Measurements from ENCODE around the gene COG5. TPM values are rescaled to one million over a fixed set of nuclear protein-coding genes. Genes with fewer than 3 reads are reported as not detected.

COG5 gene
- total RNA-seq, 1 donor: 53.8 TPM

DNA sequence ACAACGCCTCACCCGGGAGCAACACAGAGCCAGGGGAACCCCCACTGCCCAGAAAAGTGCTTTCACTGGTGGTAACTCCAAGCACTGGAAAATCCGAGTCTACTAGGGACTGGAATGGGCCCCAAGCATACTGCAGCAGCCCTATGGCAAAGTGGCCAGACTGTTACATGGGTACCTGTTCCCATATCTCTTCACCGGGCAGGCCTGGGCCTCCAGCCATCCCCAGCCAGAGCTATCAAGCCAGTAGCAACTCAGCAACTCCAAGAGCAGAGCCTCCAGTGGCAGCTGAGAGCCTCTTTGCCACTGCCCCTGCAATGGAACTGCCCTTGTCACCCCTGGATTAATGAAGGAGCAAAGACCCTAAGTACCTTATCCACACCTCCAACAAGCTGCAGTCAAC, 321.5 kb downstream of the COG5 start:
- no peak overlapping the region for H3K4me3 ChIP-seq (ENCODE audit: low read depth, low read length)
- DNase-seq (ENCODE audit: low read depth): no peak
- TF ChIP-seq CTCF (IDR thresholded peaks at IDR 0.05; ENCODE audit: insufficient read depth, low read length): no peak

- no peak for TF ChIP-seq CTCF (IDR thresholded peaks at IDR 0.05; ENCODE audit: insufficient read depth, low read length)
- DNase-seq (ENCODE audit: low read depth): no peak
- H3K4me3 ChIP-seq (ENCODE audit: low read depth, low read length): no peak overlapping the region
Measured at GRCh38 chr7:107237451-107237850, 326.3 kb downstream of the COG5 start.

DNA sequence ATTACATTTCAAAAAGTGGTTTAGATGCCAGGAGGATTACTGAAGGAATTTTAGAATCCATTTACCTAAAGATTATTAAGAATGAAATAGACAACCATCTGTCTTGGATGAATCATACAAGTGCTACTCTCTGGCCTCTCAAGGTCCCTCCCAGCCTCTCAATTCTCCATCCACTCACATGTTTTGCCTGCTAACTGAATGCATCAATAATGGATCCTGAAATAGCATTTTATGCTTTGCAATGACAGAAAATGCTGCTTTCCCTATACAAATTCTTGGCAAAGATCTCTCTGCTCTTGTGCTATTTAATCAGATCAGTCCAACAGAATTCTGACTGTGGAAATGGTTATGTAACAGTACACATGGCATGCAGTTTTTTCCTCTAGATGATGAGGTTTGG, 326.9 kb downstream of the COG5 start:
- TF ChIP-seq CTCF (IDR thresholded peaks at IDR 0.05; ENCODE audit: insufficient read depth, low read length): no peak
- no peak for DNase-seq (ENCODE audit: low read depth)
- no peak overlapping the region for H3K4me3 ChIP-seq (ENCODE audit: low read depth, low read length)

DNA sequence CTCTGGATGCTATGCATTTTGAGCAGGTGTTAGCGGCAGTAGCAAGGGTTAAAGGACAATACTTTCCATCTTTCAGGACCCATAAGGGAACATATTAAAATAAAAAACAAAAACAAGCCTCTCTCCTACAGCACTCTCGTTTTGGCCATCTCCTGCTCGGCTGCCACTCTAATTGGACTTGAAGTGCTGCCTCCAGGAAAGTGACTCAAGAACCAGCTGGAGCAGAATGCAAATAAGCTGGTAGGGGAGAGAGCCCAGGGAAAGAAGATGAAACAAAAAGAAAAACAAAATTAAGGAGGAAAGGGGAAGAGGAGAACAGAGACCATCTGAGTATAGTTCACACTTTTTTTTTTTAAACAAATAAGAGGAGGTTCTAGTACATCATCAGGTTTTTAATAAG, 329.3 kb downstream of the COG5 start:
- H3K4me3 ChIP-seq (ENCODE audit: low read depth, low read length): no peak overlapping the region
- TF ChIP-seq CTCF (IDR thresholded peaks at IDR 0.05; ENCODE audit: insufficient read depth, low read length): no peak
- DNase-seq (ENCODE audit: low read depth): no peak

DNA sequence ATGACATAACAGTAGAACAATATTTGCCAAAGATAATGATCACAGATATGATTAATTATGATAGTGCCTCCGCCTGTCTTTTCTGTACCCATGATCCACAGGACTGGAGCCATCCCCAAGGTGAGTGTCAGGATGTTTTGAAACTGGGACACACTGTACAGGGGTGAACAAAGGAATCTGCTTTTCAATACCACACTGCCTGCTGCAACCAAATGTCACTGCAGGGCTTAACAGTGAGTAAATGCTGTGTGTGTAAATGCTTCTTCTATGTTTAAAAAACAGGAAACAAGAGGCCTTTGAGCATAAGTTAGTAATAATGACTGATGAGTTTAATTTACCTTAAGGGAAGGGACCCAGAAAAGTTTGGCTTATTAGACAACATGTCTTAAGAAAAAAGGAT, 329.7 kb downstream of the COG5 start:
- no peak overlapping the region for H3K4me3 ChIP-seq (ENCODE audit: low read depth, low read length)
- no peak for TF ChIP-seq CTCF (IDR thresholded peaks at IDR 0.05; ENCODE audit: insufficient read depth, low read length)
- DNase-seq (ENCODE audit: low read depth): no peak

DNA sequence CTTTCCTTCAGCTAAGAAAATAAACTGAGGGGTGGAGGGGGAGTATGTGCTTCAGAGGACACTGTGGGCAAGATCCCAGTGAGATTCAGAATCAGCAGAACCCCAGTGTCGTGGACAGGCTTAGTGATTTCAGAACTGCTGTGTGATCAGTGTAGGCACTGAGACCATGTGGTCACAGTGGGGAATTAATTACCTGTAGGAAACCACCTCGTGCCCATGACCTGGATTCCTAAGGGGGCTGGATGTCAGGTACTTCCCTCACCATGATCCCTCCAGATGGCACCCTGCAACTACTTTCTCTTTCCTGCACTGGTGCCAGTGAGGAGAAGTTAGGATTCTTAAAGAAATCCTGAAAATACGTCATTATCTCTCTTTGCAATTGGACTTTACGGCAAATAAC, 330.5 kb downstream of the COG5 start:
- no peak for TF ChIP-seq CTCF (IDR thresholded peaks at IDR 0.05; ENCODE audit: insufficient read depth, low read length)
- H3K4me3 ChIP-seq (ENCODE audit: low read depth, low read length): no peak overlapping the region
- no peak for DNase-seq (ENCODE audit: low read depth)

DNA sequence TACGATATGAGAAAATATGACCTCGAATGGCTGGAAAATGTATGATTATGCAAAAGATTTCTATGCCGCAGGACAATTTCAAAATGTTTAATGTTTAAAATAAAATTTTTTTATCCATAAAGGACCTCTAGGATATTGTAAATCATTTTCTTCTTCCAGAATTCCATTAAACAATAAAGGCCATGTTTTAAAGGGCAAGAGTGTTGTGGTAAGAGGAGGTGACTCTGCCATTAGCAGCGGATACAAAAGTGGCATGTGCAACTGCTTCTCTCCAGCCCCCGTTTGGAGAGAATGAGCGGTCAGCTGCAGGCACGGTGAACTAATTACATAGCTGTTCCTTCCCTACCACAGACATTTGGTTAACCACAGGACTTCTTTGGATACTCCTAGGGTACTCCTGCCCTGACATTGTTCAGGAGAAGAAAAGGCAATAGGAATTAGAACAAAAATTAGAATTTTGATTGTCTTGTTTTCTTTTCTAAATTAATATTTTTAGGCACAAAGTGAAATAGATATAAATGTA, 331.1 kb downstream of the COG5 start:
- no peak for TF ChIP-seq CTCF (IDR thresholded peaks at IDR 0.05; ENCODE audit: insufficient read depth, low read length)
- no peak for DNase-seq (ENCODE audit: low read depth)
- H3K4me3 ChIP-seq (ENCODE audit: low read depth, low read length): no peak overlapping the region
